ENCODE results near the gene FOXA3. TPM values are rescaled to one million over a fixed set of nuclear protein-coding genes. Genes with fewer than 3 reads are reported as not detected.

Gene FOXA3
- total RNA-seq, result not detected in 2 replicates

GRCh38 chr19:45863840-45864628 lies at the start of gene FOXA3:
FOXA3 (plus strand) TSS chr19:45864326; CDS start chr19:45864457, 131 bp downstream.

GRCh38 chr19:45814851-45815480 lies 49.2 kb upstream of the FOXA3 start, which contains the start of gene RSPH6A:
RSPH6A (minus strand) TSS chr19:45815308; CDS start chr19:45815176, 132 bp downstream.

GRCh38 chr19:45862564-45863334 lies 1.4 kb upstream of the FOXA3 start, which contains the start of gene SYMPK:
SYMPK (minus strand) TSS chr19:45863147; CDS start chr19:45854495, 8,652 bp downstream.

GRCh38 chr19:45885556-45886426 lies 21.7 kb downstream of the FOXA3 start, which contains the start of gene IRF2BP1:
IRF2BP1 (minus strand) TSS chr19:45886141; CDS start chr19:45885774, 367 bp downstream.

GRCh38 chr19:45901912-45902650 lies 38.0 kb downstream of the FOXA3 start, which contains the start of gene MYPOP:
MYPOP (minus strand) TSS chr19:45902613; CDS start chr19:45901773, 840 bp downstream.

GRCh38 chr19:45913874-45914830 lies 50.0 kb downstream of the FOXA3 start, which contains the start of gene NANOS2:
NANOS2 (minus strand) TSS chr19:45914778; CDS start chr19:45914693, 85 bp downstream.

Other genes with a start within 250 kb of the FOXA3 start
- gene EML2, start 224.9 kb upstream of the FOXA3 start, total RNA-seq, result 16.8 and 18.8 TPM in 2 replicates
- gene GIPR, start 196.1 kb upstream of the FOXA3 start, total RNA-seq, result under 0.01 and 0.49 TPM in 2 replicates
- 260 and 275 TPM in 2 replicates for gene SNRPD2, start 172.4 kb upstream of the FOXA3 start, total RNA-seq
- 18.2 and 19.3 TPM in 2 replicates for gene QPCTL, start 171.7 kb upstream of the FOXA3 start, total RNA-seq
- 7.1 and 8.1 TPM in 2 replicates for gene FBXO46, start 133.4 kb upstream of the FOXA3 start, total RNA-seq
- gene MEIOSIN, start 130.9 kb upstream of the FOXA3 start, total RNA-seq, result not detected in 2 replicates
- gene SIX5, start 95.1 kb upstream of the FOXA3 start, total RNA-seq, result 19.6 and 20.0 TPM in 2 replicates
- 12.0 and 21.7 TPM in 2 replicates for gene DMPK, start 81.8 kb upstream of the FOXA3 start, total RNA-seq
- gene DMWD, start 71.5 kb upstream of the FOXA3 start, total RNA-seq, result 25.1 and 30.5 TPM in 2 replicates
- not detected in 2 replicates for gene RSPH6A, start 49.0 kb upstream of the FOXA3 start, total RNA-seq
- gene SYMPK, start 1.2 kb upstream of the FOXA3 start, total RNA-seq, result 30.7 and 33.9 TPM in 2 replicates
- 24.0 and 28.4 TPM in 2 replicates for gene IRF2BP1, start 21.8 kb downstream of the FOXA3 start, total RNA-seq
- gene MYPOP, start 38.3 kb downstream of the FOXA3 start, total RNA-seq, result 1.6 and 2.1 TPM in 2 replicates
- not detected in 2 replicates for gene NANOS2, start 50.5 kb downstream of the FOXA3 start, total RNA-seq
- gene NOVA2, start 109.5 kb downstream of the FOXA3 start, total RNA-seq, result 0.32 and 0.90 TPM in 2 replicates
- 6.1 and 6.8 TPM in 2 replicates for gene CCDC61, start 131.1 kb downstream of the FOXA3 start, total RNA-seq
- not detected in 2 replicates for gene PGLYRP1, start 158.7 kb downstream of the FOXA3 start, total RNA-seq
- gene IGFL4, start 176.7 kb downstream of the FOXA3 start, total RNA-seq, result not detected in 2 replicates